ENCODE measurements around the gene CEP85.

The CEP85 gene

DNA sequence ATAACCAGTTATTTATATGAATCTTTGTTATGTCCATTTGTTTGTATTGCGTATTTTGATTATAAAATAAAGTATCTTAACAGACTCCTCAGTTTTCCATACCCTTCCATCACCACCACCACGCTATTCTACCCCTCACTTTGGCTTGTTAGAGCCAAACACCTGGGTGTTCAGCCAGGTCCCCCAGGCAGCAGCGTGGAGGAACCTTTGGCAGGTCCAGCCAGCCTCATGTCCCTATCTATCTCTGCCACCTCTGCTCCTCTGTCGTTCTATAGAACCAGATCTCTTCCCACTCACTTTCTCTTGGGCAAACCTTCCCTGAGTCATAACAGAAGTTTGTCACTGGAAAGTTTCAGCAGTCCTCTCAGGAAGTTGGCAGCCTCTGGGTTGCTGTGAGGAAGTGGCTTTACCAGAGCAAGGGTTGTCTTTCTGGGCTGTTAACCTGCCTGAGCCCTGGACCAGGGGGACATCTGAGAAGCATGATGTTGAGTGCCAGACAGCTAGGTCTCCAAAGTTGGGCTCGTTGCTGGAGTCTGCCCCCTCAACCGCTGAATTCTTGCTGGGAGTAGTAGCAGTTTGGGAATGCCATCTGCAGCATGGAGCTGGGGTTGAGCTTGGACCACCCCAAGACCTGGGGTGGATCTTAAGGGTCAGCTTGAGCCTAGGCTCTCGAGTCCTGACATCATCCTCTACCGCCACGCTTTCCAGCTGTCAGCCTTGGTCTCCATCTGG, 44.9 kb downstream of the CEP85 start:
- peak; percentile 58 for DNase-seq

- DNase-seq, result peak; percentile 95
Measured at GRCh38 chr1:26279456-26280332, 45.7 kb downstream of the CEP85 start, which contains the start of gene SH3BGRL3. TSS of gene SH3BGRL3 (plus strand) at chr1:26280086. CDS start at chr1:26280156, 70 bp downstream.

DNA sequence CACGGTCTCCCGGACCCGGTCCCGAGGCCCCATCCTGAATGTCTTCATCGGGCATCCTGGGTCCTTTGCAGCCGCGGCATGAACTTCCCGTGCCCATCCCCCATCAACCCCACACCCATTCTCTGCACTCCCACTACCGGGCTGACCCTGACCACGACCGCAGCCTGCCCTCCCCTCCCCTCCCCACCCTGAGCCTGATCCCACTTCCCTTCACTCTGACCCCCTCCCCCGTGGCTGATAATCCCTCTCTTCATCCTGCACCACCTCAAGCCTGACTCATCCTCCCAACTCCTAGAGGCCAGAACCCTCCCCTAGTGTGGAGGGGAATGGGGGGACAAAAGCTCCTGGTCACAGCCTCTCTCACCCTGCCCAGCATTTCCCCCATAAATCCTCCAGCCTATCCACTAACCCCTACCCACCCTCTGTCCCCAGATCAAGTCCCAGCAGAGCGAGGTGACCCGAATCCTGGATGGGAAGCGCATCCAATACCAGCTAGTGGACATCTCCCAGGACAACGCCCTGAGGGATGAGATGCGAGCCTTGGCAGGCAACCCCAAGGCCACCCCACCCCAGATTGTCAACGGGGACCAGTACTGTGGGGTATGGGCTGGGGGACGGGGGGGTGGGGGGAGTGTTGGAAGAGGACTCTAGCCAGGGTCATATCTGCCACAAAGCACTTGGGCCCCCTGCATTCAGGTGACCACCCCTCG, 46.5 kb downstream of the CEP85 start:
- peak; percentile 70 for DNase-seq

GRCh38 chr1:26281091-26281958, 47.3 kb downstream of the CEP85 start:
- no peak for DNase-seq

DNA sequence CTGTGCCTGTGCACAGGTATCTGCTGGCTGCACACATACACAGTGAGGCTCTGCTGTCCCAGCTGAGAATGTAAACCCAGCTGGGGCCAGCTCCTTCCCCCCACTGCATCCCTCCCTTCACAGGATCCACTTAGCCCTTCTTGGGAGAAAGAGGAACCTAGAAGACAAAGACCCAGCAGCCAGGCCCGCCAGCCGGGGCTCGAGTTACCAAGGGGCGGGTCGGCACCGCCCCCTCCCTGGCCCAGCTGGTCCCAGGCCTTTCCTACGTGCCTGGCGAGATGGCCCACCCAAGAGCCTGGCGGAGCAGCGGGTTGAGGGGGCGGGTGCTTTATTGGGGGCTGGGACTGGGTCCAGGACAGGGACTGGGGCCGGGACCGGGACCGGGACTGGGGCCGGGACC, 48.0 kb downstream of the CEP85 start:
- DNase-seq, result peak; percentile 75

GRCh38 chr1:26282401-26282918, 48.5 kb downstream of the CEP85 start:
- DNase-seq, result no peak

DNA sequence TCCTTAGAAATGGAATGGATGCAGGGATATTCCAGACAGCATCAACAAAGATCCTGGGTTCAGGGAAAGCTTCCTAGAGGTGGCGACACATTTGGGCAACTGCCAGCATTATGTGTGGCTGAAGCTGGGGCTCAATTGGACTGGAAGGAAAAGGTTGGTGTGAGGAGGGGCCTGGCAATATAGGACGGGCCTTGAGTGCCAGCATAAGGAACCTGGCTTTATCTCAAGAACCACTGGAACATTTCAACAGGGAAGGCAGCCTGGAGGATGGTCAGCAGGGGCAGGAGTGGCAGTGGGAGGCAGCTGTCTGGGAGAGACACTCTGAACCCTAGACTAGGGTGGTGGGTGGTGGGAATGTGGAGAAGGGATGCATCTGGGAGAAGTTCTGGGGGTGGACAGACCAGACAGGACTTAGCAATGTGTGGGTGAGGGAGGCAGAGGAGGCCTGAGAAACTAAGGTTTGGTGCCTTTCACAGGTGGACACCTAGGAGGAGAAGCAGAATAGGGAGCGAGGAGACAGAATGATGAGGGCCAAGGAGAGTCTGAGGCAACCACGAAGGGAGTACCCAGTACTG, 49.4 kb downstream of the CEP85 start:
- no peak for DNase-seq

GRCh38 chr1:26283871-26284596, 50.0 kb downstream of the CEP85 start:
- no peak for DNase-seq

GRCh38 chr1:26284597-26285347, 50.8 kb downstream of the CEP85 start:
- peak; percentile 99 for DNase-seq

DNA sequence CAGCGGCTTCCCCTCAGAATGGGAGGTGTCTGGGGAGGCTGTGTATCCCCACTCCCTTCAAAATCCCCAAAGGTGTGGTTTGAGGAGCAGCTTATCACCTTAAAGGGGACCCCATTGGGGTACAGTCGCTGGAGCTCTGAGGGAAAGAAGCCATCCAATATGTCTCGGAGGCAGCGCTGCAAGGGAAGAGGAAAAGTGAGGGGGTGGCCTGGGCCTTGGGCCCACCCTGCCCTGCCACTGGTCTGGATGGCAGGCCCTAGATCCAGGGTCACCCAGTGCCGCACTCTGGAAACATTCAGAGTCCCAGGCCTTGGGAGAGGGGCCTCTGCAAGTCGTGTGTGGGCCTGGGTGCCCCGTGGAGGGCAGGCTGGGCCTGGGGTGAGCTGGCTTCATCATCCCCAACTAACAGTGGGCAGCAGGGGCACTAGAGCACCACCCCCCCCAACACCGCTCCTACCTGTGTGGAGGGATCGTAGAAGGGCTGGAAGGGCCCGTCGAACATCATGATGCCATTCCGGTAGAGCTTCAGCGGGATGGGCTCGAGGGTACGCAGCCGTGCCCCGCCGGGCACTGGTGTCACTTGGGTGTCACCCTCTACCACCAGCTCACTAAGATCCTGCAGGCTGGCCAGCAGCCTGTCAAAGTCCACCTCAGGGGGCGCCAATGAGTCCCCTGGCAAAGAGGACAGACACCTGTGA, 51.5 kb downstream of the CEP85 start:
- peak; percentile 66 for DNase-seq

- no peak for DNase-seq
Measured at GRCh38 chr1:26286064-26286416, 52.0 kb downstream of the CEP85 start.

GRCh38 chr1:26287033-26287711, 53.2 kb downstream of the CEP85 start:
- DNase-seq, result peak; percentile 90

- DNase-seq, result no peak
Measured at GRCh38 chr1:26287811-26288210, 53.8 kb downstream of the CEP85 start.

DNA sequence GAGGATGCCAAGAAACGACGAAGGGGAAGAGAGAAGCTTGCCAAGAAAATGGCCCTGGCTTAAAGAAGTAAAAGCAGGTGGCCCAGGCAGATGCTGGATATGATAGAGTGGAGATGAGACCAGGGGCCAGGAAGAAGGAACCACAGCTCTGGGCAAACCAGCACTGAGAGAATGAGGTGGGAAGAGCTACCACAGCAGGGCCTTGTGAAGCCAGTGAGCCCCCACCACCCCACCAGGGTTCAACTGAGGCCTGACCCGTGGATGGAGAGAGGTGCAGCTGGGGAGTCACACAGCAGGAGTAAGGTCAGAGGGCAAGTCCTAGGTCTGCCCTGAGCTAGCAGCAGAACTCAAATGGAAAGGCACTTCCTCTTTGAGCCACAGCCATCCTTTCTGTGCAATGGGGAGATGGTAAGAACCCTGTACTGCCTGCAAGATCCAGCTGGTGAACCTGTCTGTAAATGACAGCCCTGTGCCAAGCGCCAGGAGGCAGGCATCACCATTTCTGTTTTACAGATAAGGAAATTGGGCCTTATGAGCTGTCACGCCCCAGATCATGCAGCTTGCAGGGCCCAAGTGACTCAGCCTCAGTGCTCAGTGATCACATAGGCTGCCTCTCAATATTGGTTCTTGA, 54.4 kb downstream of the CEP85 start:
- peak; percentile 94 for DNase-seq

DNA sequence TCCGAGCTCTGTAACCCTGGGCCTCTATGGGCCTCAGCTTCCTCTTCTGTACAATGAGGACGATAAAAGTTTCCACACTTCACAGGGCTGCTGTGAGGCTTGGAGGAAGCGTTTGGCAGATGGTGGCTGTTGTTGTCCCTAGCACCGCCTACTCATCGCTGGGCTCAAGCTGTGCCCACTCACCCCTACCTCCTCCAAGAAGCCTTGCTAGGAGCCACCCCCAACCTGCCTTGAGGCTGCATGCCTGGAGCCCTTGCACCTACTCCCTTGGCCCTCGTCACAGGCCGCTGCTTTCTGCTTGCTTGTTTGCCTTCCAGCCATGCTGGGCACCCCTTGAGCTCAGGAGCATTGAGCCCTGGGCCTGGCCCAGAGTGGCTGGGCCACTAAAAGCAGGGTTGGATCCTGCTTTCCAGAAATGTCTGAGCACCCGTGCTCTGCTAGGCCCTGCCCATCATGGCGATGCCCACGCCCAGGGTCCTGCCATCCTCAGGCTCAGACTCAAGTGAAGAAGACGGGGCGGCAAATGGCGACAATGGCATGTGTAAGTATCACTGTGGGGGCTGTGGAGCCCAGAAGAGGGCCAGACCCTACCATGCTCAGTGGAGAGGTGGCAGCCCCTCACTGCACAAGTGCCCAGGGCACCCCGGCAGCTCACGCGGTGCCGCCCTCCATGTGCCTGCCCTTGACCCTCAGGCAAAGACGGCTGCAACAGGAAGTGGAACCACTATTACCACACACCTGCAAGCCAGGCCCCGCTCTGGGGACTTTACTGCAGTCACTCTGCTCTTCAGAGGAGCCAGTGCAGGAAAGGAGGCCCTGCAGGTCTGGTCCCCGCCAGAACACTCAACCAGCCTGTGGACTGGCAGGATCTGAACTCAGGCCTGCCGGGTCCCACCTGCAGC, 55.4 kb downstream of the CEP85 start:
- DNase-seq, result peak; percentile 94

GRCh38 chr1:26290122-26290881, 56.3 kb downstream of the CEP85 start:
- peak; percentile 57 for DNase-seq

DNA sequence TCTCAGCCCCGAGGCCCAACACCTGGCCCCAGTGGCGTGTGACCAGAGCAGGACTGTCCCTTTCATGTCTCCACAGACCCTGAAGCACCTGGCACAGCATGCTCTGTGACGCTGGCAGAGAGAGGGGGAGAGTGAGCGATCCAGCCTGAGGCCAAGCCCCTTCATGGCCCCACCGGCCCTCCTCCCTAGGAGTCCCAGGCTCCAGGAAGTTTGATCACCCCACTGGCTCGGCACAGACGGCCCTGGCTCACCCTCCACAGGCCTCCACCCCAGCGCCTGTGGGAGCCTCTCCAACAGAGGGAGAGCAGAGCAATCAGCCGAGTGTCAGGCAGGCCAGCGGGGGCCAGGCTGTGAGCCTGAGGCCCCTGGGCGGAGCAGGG, 56.9 kb downstream of the CEP85 start:
- DNase-seq, result no peak

Data from hematopoietic multipotent progenitor cell treated with erythropoietin and hydrocortisone succinate and interleukin-3 and kit ligand, for 4 days (in vitro differentiated cells).